ENCODE results near the gene PRSS23. TPM values are rescaled to one million over a fixed set of nuclear protein-coding genes. Genes with fewer than 3 reads are reported as not detected.

Gene PRSS23
- total RNA-seq, 6 experiments from 2014 or later = 6.9 to 17.8 (median 9.4) TPM

- H3K9me3 ChIP-seq = no peaks in the 10 kb centered on the region
- TF ChIP-seq CTCF (IDR thresholded peaks at IDR 0.05) (no peak), POLR2A (IDR thresholded peaks at IDR 0.05) (no peak)
- peaks cover 0 to 7% (median 2%) of the 10 kb centered on the region in 4 donors for H3K4me1 ChIP-seq
- 96% methylated on average over 5 of the region's 5 CpGs for WGBS (ENCODE audit: insufficient coverage, low coverage, low lambda C conversion rate, missing lambda C conversion rate)
- DNase-seq (no peak), ATAC-seq (no peak)
- intact Hi-C loops (cut with DNase I) = no loop called here
- H3K4me3 ChIP-seq = no peak overlapping the region
- no peak overlapping the region for H3K27ac ChIP-seq
- no peaks in the 10 kb centered on the region for H3K27me3 ChIP-seq
- no peaks in the 10 kb centered on the region for H3K36me3 ChIP-seq
Measured at GRCh38 chr11:86798988-86799387, 1.4 kb upstream of the PRSS23 start.

GRCh38 chr11:86799680-86800075, 664 bp upstream of the PRSS23 start:
- Histone ChIP-seq H3K9me3 (no peaks in the 10 kb centered on the region), H3K27me3 (no peaks in the 10 kb centered on the region), H3K36me3 (no peaks in the 10 kb centered on the region), H3K27ac (no peak overlapping the region), H3K4me3 (peak overlapping the region; percentile 45 to 55 (median 49)), H3K4me1 (peaks cover 0 to 7% (median 2%) of the 10 kb centered on the region in 4 donors)
- intact Hi-C loops (cut with DNase I) = no loop called here
- TF ChIP-seq POLR2A (IDR thresholded peaks at IDR 0.05) (no peak), CTCF (IDR thresholded peaks at IDR 0.05) (no peak)
- DNase-seq = no peak
- 74% methylated on average over 3 of the region's 13 CpGs for WGBS (ENCODE audit: insufficient coverage, low coverage, low lambda C conversion rate, missing lambda C conversion rate)
- ATAC-seq = peak in 1 of 4 donors; percentile 3

- WGBS (ENCODE audit: insufficient coverage, low coverage, low lambda C conversion rate, missing lambda C conversion rate) = 1% methylated on average over 9 of the region's 9 CpGs
- TF ChIP-seq CTCF (IDR thresholded peaks at IDR 0.05) (no peak), POLR2A (IDR thresholded peaks at IDR 0.05) (no peak)
- peak overlapping the region; percentile 45 to 55 (median 49) for H3K4me3 ChIP-seq
- no peaks in the 10 kb centered on the region for H3K36me3 ChIP-seq
- ATAC-seq (peak in 2 of 4 donors; percentile 3 to 9), DNase-seq (no peak)
- no peaks in the 10 kb centered on the region for H3K9me3 ChIP-seq
- intact Hi-C loops (cut with DNase I) = no loop called here
- peak overlapping the region in 1 of 3 donors; percentile 28 for H3K27ac ChIP-seq
- H3K4me1 ChIP-seq = peaks cover 0 to 7% (median 2%) of the 10 kb centered on the region in 4 donors
- no peaks in the 10 kb centered on the region for H3K27me3 ChIP-seq
Measured at GRCh38 chr11:86800960-86801272, 574 bp downstream of the PRSS23 start.

GRCh38 chr11:86801364-86801763, 1.0 kb downstream of the PRSS23 start:
- peak overlapping the region in 2 of 3 donors; percentile 45 to 49 for H3K4me3 ChIP-seq
- intact Hi-C loops (cut with DNase I) = no loop called here

More at GRCh38 chr11:86801364-86801763, 1.0 kb downstream of the PRSS23 start:
- Histone ChIP-seq H3K27me3 (no peaks in the 10 kb centered on the region), H3K4me1 (peaks cover 0 to 7% (median 2%) of the 10 kb centered on the region in 4 donors), H3K36me3 (no peaks in the 10 kb centered on the region), H3K27ac (peak overlapping the region in 1 of 3 donors; percentile 28), H3K9me3 (no peaks in the 10 kb centered on the region)
- DNase-seq (no peak), ATAC-seq (no peak)
- WGBS (ENCODE audit: insufficient coverage, low coverage, low lambda C conversion rate, missing lambda C conversion rate) = 66% methylated on average over 2 of the region's 2 CpGs
- TF ChIP-seq CTCF (IDR thresholded peaks at IDR 0.05) (no peak), POLR2A (IDR thresholded peaks at IDR 0.05) (no peak)

Data from right lobe of liver (tissue), 6 donors.